GM12801 (cell line): ENCODE data around the gene MAP3K6.

Experiments
- TF ChIP-seq, protein P1 (sequence below): IDR thresholded peaks from one replicate; pipeline ENCODE4 v1.5.1; 2011; ENCODE audit warnings: control low read depth; ENCODE audit not compliant: insufficient read length; ENCODE audit errors: extremely low read depth

The MAP3K6 gene

DNA sequence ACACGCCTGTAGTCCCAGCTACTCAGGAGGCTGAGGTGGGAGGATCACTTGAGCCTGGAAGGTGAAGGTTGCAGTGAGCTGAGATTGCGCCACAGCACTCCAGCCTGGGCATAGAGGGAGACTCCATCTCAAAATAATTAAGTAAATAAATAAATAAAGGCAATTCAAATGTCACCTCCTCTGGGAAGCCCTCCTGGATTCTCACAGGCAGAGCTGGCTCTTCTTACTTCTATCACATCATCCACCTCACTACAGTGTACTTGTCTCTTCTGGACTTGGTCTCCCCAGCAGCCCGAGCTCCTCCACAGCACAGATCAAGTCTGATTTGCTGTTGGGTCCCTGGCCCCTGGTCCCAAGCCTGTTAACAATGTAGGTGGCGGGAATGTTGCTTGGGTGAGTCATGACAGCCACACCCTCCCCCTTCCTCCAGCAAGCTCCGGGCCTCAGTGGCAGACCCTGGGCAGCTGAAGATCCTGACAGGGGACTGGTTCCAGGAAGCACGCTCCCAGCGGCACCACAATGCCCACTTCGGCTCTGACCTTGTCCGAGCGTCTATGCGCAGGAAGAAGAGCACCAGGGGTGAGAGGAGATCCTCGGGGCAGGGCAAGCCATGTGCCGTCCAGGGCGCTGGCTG lies 19.7 kb downstream of the MAP3K6 start:
- TF ChIP-seq, protein P1, sequence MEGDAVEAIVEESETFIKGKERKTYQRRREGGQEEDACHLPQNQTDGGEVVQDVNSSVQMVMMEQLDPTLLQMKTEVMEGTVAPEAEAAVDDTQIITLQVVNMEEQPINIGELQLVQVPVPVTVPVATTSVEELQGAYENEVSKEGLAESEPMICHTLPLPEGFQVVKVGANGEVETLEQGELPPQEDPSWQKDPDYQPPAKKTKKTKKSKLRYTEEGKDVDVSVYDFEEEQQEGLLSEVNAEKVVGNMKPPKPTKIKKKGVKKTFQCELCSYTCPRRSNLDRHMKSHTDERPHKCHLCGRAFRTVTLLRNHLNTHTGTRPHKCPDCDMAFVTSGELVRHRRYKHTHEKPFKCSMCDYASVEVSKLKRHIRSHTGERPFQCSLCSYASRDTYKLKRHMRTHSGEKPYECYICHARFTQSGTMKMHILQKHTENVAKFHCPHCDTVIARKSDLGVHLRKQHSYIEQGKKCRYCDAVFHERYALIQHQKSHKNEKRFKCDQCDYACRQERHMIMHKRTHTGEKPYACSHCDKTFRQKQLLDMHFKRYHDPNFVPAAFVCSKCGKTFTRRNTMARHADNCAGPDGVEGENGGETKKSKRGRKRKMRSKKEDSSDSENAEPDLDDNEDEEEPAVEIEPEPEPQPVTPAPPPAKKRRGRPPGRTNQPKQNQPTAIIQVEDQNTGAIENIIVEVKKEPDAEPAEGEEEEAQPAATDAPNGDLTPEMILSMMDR: no peak

DNA sequence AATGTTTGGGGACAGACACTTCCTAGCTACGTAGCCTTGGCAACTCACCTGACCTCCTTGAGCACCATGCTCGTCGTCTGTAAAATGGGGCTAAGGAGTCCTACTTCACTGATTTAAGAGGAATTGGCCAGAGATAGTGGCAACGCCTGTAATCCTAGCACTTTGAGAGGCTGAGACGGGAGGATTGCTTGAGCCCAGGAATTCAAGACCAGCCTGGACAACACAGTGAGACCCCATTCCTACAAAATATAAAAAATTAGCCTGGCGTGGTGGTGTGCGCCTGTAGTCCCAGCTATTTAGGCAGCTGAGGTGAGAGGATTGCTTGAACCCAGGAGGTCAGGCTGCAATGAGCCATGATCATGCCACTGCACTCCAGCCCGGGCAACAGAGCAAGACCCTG lies 20.4 kb downstream of the MAP3K6 start:
- TF ChIP-seq, protein P1: no peak

DNA sequence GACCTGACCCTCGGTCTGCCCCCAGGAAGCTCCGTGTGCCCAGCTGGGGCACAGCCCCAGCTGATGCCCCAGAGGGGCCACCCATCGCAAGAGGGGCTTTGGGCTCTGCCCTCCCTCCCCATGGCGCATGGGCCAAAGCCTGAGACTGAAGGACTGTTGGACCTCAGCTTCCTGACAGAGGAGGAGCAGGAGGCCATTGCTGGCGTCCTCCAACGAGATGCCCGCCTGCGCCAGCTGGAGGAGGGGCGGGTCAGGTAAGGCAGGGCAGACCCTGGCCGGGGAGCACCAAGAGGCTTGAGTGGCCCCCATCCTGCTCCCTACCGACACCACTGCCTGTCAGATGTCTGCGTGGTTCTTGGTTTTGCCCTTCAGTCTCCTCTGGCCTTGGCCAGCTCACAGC lies 21.5 kb downstream of the MAP3K6 start:
- TF ChIP-seq, protein P1: no peak

DNA sequence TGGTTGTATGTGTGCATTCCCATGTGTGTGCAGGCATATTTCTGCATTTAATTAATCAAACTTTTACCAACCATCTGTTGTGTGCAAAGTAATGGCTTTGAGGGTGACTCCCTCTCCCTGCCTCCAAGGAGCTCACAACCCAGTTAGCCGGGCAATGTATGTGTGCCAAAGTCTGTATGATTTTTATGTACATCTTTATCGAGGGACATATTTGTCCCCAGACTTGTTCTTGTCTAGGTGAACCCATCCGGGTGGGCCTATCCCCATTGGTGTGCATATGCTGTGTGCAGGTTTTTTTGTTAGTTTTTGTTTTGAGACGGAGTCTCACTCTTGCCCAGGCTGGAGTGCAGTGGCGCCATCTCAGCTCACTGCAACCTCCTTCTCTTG lies 23.1 kb downstream of the MAP3K6 start:
- TF ChIP-seq, protein P1: no peak

DNA sequence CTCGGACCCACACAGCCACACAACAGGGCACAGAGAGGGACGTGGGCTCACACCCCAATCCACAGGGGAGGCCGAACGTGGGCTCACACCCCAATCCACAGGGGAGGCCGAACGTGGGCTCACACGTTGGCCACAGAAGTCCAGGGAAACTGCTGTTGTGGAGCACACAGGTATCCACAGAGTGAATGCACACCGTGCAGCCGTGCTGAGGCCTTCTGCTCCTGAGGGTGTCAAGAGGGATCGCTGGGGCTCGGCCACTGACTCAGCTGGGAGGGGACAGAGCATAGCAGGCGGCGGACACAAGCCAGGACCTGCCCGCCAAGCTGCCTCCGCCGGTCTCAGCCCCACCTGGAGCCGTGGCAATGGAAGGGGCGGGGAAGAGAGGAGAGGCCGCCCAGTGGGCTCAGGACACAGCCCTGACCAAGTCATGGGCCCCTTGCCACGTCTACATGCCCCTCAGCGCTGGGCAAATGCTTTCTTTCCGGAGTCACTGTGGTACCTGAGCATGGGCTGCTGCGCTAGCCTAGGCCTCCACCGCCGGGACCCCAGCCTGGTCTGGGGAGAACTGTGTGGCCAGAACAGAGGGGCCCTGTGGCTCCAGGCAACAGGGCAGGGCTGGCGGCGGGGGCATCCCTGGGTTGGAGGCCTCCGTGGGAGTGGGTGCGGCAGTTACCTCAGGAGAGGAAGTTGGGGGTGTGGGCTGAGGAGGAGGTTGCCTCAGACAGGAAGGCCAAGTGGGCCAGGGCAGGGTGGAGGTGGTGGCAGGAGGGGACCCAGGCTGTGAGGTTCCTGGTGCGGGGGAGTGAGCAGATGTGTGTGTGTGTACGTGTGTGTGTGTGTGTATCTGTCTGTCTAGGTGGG lies 23.8 kb downstream of the MAP3K6 start:
- TF ChIP-seq, protein P1: no peak

DNA sequence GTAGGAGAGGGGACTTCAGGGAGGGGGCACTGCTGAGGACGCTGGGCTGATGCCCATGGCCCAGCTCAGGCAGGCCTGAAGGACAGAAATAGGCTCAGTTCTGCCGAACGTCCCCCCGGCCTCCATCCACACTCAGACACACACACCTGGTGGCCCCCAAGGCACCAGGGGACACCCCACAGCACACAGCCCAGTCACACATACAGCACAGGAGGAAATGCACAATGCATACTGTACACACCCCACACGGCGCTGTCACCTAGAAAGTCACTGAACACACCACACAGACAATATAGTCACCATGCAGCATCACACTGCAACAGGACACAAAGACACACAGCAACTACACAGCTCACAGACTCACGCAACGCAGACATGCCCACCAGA lies 24.4 kb downstream of the MAP3K6 start:
- TF ChIP-seq, protein P1: no peak

DNA sequence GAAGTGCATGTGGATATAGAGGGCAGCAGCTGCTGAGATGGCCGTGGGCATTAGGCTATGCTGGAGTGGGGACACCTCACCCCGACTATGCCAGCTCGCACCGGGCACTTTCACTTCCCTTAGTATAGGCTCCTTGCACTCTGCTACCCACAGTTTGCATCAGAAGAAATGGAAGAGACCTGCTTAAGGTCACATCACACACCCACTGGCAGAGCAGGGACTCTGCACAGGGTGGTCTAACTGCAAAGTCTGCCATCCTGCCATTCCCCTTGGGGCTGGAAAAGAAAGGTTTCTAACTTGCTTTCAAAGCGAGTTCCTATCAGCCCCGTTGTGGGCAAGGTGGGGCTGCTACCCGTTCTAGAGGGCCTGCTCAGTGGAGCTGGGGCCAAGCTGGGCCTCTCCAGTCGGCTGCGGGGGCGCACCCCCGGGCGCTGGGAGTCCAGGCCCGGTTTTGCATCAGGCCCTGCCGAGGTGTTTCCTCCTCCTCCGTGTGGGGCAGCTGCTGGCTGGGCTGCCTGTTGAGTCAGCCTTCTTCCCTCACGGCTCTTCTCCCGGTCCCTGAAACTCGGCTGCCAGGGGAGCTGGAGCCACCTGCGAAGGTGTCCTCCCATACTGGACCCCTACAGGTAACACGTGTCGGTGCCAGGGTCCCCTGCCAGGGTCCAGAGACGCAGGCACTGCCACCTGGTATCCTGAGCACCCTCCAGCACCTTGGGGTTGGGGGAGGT lies 25.1 kb downstream of the MAP3K6 start, which contains the start of gene SYTL1:
Gene SYTL1, plus strand, starts transcription at position 498 of the 728 bp plus-strand sequence. CDS start 3,313 bp downstream, outside the sequence.
- TF ChIP-seq, protein P1: no peak
